GM10266 (cell line): ENCODE results near the gene OR4D9.

Experiments used
- DNase-seq: peaks from one replicate; pipeline ENCODE4 v3.0.0; 2012; ENCODE audit errors: extremely low spot score
- TF ChIP-seq, protein P1 (sequence below): IDR thresholded peaks from 2 replicates; pipeline ENCODE4 v1.5.1; 2012; ENCODE audit warnings: mild to moderate bottlenecking, low read depth; ENCODE audit not compliant: control insufficient read depth, insufficient read depth; ENCODE audit errors: missing control alignments

OR4D9 gene

DNA sequence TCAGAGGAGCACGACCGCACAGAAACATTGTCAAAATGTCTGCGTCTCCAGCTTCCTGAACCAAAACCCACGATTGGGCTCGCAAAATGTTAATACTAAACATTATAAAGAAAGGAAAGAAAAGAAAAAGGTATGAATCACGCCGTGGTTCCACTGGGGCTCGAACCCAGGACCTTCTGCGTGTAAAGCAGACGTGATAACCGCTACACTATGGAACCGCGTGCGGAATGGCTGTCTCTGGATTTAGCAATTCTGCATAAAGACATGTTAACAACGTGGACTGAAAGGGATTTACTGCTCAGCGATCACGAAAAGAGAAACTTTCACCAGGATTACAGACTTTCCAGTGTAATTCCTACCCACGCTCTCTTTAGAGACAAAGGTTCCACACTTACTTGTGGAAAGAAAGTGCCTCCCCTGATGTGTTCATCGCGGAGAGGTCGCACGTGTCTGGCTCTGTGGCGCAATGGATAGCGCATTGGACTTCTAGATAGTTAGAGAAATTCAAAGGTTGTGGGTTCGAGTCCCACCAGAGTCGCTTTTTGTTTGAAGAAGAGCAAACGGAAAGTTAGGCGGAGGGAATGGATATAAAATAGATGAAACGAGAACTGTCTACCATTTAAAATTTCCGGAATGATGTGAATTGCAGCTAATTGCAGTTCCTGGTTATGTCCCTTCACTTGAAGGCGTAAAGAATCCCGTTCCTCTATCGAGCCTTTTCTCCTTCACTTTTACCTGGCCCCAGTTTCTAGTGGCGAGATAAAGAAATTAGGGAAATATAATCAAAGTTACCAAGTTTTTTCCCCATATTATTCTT lies 39.7 kb downstream of the OR4D9 start:
- TF ChIP-seq, protein P1, sequence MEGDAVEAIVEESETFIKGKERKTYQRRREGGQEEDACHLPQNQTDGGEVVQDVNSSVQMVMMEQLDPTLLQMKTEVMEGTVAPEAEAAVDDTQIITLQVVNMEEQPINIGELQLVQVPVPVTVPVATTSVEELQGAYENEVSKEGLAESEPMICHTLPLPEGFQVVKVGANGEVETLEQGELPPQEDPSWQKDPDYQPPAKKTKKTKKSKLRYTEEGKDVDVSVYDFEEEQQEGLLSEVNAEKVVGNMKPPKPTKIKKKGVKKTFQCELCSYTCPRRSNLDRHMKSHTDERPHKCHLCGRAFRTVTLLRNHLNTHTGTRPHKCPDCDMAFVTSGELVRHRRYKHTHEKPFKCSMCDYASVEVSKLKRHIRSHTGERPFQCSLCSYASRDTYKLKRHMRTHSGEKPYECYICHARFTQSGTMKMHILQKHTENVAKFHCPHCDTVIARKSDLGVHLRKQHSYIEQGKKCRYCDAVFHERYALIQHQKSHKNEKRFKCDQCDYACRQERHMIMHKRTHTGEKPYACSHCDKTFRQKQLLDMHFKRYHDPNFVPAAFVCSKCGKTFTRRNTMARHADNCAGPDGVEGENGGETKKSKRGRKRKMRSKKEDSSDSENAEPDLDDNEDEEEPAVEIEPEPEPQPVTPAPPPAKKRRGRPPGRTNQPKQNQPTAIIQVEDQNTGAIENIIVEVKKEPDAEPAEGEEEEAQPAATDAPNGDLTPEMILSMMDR: no peak
- DNase-seq: no peak

DNA sequence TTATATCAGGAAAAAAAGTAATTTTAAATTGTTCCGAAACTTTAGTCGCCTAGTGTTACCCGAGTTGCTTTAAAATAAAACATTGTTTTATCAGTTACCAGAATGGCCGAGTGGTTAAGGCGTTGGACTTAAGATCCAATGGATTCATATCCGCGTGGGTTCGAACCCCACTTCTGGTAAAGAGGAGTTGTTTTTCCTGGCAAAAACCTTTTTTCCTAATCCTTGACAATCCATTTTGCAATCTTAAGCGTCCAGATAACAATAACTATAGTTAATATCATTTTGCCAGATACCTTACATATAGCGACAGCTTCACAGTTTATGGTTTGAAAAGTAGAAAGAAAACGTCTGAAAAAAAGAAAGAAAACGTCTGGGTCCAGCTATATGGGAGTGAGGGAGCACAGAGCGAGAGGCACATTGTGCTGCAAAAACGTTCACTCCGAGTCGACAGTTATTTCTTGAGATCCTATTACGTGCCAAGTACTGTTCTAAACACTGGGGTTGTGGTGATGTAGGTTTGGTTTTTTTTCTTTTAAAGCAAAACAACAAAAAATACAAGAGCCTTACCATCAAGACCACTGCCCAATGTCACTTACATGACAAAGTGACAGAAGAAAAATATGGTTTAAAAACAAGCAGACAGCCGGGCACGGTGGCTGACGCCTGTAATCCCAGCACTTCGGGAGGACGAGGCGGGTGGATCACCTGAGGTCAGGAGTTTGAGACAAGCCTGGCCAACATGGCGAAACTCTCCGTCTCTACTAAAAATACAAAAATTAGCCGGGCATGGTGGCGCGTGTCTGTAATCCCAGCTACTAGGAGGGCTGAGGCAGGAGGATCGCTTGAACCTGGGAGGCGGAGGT lies 40.6 kb downstream of the OR4D9 start:
- TF ChIP-seq, protein P1: no peak
- DNase-seq: no peak

DNA sequence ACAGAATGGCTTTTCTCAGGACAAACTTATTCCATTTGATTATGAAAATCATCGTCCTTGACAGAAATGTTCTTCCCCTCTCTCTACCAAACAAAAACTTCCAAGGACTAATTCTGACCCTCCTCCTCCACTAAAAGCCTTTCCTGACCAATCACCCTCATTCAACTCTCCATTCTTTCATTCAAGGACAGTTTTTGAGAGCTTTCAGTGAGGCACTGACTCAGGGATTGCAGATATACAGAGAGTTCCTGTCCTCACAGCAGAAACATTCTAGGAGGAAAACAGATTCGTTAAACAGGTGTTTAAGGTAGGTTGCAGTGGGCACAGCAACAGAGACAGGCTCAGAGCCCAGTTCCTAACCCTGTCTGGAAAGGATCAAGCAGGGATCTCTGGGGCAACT lies 41.5 kb downstream of the OR4D9 start:
- no peak for DNase-seq
- TF ChIP-seq, protein P1: no peak

DNA sequence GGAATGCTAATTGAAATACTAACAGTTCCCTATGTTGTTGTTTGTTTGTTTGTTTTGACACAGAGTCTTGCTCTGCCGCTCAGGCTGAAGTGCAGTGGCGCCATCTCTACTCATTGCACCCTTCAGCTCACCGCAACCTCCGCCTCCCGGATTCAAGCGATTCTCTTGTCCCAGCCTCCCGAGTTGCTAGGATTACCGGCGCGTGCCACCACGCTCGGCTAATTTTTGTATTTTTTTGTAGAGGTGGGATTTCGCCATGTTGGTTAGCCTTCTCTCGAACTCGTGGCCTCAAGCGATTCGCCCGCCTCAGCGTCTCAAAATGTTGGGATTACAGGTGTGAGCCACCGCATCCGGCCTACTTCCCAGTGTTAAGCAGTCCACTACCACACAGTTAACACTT lies 42.0 kb downstream of the OR4D9 start:
- DNase-seq: no peak
- TF ChIP-seq, protein P1: no peak

DNA sequence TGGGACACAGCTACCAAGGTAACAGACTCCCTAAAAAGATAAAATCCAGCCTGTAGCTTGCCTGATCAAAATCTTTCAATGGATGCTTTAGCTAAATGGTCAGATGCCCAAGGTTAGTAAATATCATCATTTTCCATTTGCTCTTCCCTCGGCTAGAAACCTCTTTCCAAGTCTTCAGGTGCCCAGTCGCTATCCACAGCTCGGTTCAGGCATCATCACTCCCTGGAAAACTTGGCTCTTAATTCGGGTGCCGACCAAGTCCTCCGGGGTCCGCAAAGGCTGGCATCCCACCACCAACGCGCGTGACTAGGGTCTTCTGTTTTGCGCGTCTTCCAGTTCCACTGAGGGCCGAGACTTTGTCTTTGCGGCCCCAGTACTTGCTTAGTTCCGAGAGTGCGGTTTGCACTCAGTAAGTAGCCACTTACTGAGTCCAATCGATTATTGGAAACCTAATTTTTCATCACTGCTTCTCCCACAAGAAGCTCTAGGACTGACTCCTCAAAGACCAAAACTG lies 44.3 kb downstream of the OR4D9 start:
- DNase-seq: no peak
- TF ChIP-seq, protein P1: no peak

DNA sequence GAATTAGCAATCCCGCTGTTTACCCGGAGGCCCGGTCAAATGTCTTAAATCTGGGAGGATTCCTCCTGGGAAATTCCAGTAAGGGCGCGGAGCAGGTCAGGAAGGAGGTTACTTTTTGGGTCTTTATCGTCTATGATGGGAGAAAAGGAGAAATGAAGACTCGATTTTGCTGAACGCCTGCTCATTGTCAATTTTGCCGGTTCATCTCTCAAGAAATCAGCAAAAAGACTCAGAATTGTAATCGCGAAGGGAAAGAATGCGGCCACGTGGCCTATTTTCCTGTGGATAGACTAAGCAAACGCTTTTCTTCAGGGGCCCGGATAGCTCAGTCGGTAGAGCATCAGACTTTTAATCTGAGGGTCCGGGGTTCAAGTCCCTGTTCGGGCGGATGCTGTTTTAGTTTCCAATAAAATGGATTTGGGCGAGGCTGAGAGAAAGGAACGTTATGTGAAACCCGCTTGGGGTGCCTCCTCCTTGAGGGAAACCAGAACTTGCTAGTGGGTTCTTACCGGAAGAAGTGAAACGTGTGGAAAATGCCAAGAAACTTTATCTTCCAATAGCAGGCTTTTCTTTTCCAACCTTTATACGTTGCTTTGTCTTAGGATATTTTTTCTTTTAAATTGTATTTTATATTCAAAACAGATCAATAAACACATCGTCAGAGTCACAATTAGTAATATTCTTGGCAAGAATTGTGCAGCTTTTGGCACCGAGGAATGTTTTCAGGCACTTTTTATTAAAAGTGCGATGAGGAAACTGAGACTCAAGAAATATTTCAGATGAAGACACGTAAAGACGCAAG lies 45.0 kb downstream of the OR4D9 start:
- TF ChIP-seq, protein P1: no peak
- no peak for DNase-seq
